Mesodermal cell (in vitro differentiated cells): ENCODE data around the gene HOXC10. TPM values are rescaled to one million over a fixed set of nuclear protein-coding genes. Genes with fewer than 3 reads are reported as not detected.

Experiments
- H3K27ac ChIP-seq: 2 replicates; pipeline ENCODE4 v1.7.0; 2013; ENCODE audit warnings: mild to moderate bottlenecking, low read depth, low read length, moderate library complexity; ENCODE audit not compliant: severe bottlenecking
- H3K36me3 ChIP-seq: 2 replicates; pipeline ENCODE4 v1.7.1; 2013; ENCODE audit warnings: mild to moderate bottlenecking, low read length, moderate library complexity; ENCODE audit not compliant: control insufficient read depth, insufficient read depth
- H3K4me1 ChIP-seq: one replicate; pipeline ENCODE4 v1.7.1; 2013; ENCODE audit warnings: mild to moderate bottlenecking, low read length; ENCODE audit not compliant: insufficient read depth, control insufficient read depth, poor library complexity, severe bottlenecking
- H3K4me3 ChIP-seq: 2 replicates; pipeline ENCODE4 v1.7.0; 2013; ENCODE audit warnings: low read length, control low read depth, mild to moderate bottlenecking; ENCODE audit not compliant: insufficient read depth, poor library complexity, severe bottlenecking; ENCODE audit errors: extremely low read depth
- H3K9me3 ChIP-seq: 2 replicates; pipeline ENCODE4 v1.7.1; 2013; ENCODE audit warnings: mild to moderate bottlenecking, low read length, moderate library complexity; ENCODE audit not compliant: control insufficient read depth
- WGBS, 2 experiments: methylation state at CpG; one replicate each; pipeline ENCODE4 v1.1.5; 2013; ENCODE audit warnings: missing lambda C conversion rate in 2 of 2; ENCODE audit not compliant: insufficient coverage in 2 of 2; 5-methylcytosine and 5-hydroxymethylcytosine counted together
- polyA plus RNA-seq, 2 experiments: library from polyadenylated mRNA; stranded (reverse); fragments of 50-300 nt; gene quantifications; one replicate each; pipeline ENCODE4 v1.2.3, GENCODE V29; 2013

HOXC10 gene
- polyA plus RNA-seq (2013, experiment 1 of 2), result 2.2 TPM
- polyA plus RNA-seq (2013, experiment 2 of 2), result 2.2 TPM

- Histone ChIP-seq H3K4me1 (peaks cover 7% of the 10 kb centered on the region), H3K9me3 (peaks cover 8% of the 10 kb centered on the region), H3K36me3 (no peaks in the 10 kb centered on the region), H3K27ac (no peak within 1 kb of the TSS), H3K4me3 (no peak within 1 kb of the TSS)
- WGBS, 2 experiments, result 35 to 39% methylated on average over 41 to 49 of the region's 55 CpGs
Measured at GRCh38 chr12:53984901-53985691, at the start of gene HOXC10. HOXC10 (plus strand) TSS chr12:53985146; CDS start chr12:53985260, 114 bp downstream.

- 6 to 10% methylated on average over 21 to 32 of the region's 49 CpGs for WGBS, 2 experiments
- no peaks in the 10 kb centered on the region for H3K9me3 ChIP-seq
- H3K4me3 ChIP-seq, result no peak overlapping the region
- H3K27ac ChIP-seq, result no peak overlapping the region
- H3K36me3 ChIP-seq, result no peaks in the 10 kb centered on the region
- no peaks in the 10 kb centered on the region for H3K4me1 ChIP-seq
Measured at GRCh38 chr12:53935383-53936341, 49.3 kb upstream of the HOXC10 start.

- H3K27ac ChIP-seq, result no peak overlapping the region
- 46 to 54% methylated on average over 7 of the region's 12 CpGs for WGBS, 2 experiments
- H3K4me1 ChIP-seq, result no peaks in the 10 kb centered on the region
- H3K9me3 ChIP-seq, result no peaks in the 10 kb centered on the region
- no peak overlapping the region for H3K4me3 ChIP-seq
- H3K36me3 ChIP-seq, result no peaks in the 10 kb centered on the region
Measured at GRCh38 chr12:53937099-53937498, 47.8 kb upstream of the HOXC10 start.

- no peaks in the 10 kb centered on the region for H3K36me3 ChIP-seq
- 44 to 51% methylated on average over 14 to 15 of the region's 23 CpGs for WGBS, 2 experiments
- H3K9me3 ChIP-seq, result no peaks in the 10 kb centered on the region
- H3K27ac ChIP-seq, result no peak overlapping the region
- no peak overlapping the region for H3K4me3 ChIP-seq
- H3K4me1 ChIP-seq, result no peaks in the 10 kb centered on the region
Measured at GRCh38 chr12:53937596-53938325, 47.2 kb upstream of the HOXC10 start.

GRCh38 chr12:53938326-53939140, 46.4 kb upstream of the HOXC10 start, which contains the start of gene HOXC13:
HOXC13 (plus strand) TSS chr12:53938831; CDS start chr12:53938907, 76 bp downstream.
- H3K4me3 ChIP-seq, result no peak within 1 kb of the TSS
- 7 to 10% methylated on average over 36 to 54 of the region's 56 CpGs for WGBS, 2 experiments

GRCh38 chr12:53939141-53940108, 45.5 kb upstream of the HOXC10 start:
- WGBS, 2 experiments, result 16 to 18% methylated on average over 61 to 81 of the region's 91 CpGs
- no peaks in the 10 kb centered on the region for H3K36me3 ChIP-seq
- no peaks in the 10 kb centered on the region for H3K9me3 ChIP-seq
- no peak overlapping the region for H3K27ac ChIP-seq
- no peak overlapping the region for H3K4me3 ChIP-seq
- no peaks in the 10 kb centered on the region for H3K4me1 ChIP-seq

More at GRCh38 chr12:53938326-53939140, 46.4 kb upstream of the HOXC10 start, which contains the start of gene HOXC13:
- no peaks in the 10 kb centered on the region for H3K36me3 ChIP-seq
- H3K9me3 ChIP-seq, result no peaks in the 10 kb centered on the region
- no peaks in the 10 kb centered on the region for H3K4me1 ChIP-seq
- no peak within 1 kb of the TSS for H3K27ac ChIP-seq

- WGBS, 2 experiments, result 20 to 24% methylated on average over 1 to 6 of the region's 9 CpGs
- H3K27ac ChIP-seq, result no peak overlapping the region
- no peaks in the 10 kb centered on the region for H3K4me1 ChIP-seq
- H3K36me3 ChIP-seq, result no peaks in the 10 kb centered on the region
- H3K4me3 ChIP-seq, result no peak overlapping the region
- no peaks in the 10 kb centered on the region for H3K9me3 ChIP-seq
Measured at GRCh38 chr12:53940443-53941014, 44.4 kb upstream of the HOXC10 start.

- Histone ChIP-seq H3K9me3 (no peaks in the 10 kb centered on the region), H3K36me3 (no peaks in the 10 kb centered on the region)
Measured at GRCh38 chr12:53941187-53941586, 43.8 kb upstream of the HOXC10 start.

GRCh38 chr12:53941750-53942149, 43.2 kb upstream of the HOXC10 start:
- Histone ChIP-seq H3K9me3 (no peaks in the 10 kb centered on the region), H3K36me3 (no peaks in the 10 kb centered on the region), H3K4me3 (no peak overlapping the region), H3K4me1 (no peaks in the 10 kb centered on the region), H3K27ac (no peak overlapping the region)
- WGBS, 2 experiments, result 34 to 73% methylated on average over 1 to 3 of the region's 5 CpGs

More at GRCh38 chr12:53941187-53941586, 43.8 kb upstream of the HOXC10 start:
- Histone ChIP-seq H3K4me1 (no peaks in the 10 kb centered on the region), H3K27ac (no peak overlapping the region), H3K4me3 (no peak overlapping the region)
